ENCODE measurements around the gene PITPNC1.

DNA sequence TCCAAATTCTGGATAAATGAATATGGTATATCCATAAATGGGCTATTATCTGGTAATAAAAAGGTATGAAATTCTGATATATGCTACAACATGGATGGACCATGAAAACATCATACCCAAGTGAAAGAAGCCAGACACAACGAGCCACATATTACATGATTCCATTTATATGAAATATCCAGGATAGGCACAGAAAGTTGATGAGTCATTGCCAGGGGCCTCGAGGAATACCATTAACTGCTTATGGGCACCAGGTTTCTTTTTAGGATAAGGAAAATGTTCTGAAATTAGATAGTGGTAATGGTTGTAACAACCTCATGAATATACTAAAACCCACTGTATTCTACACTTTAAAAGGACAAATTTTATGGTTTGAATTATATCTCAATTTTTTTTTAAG is 123.2 kb downstream of the PITPNC1 start:
- TF ChIP-seq EZH2phosphoT487 (IDR thresholded peaks at IDR 0.05; ENCODE audit: borderline replicate concordance, low read length) = no peak
- TF ChIP-seq, protein P1, sequence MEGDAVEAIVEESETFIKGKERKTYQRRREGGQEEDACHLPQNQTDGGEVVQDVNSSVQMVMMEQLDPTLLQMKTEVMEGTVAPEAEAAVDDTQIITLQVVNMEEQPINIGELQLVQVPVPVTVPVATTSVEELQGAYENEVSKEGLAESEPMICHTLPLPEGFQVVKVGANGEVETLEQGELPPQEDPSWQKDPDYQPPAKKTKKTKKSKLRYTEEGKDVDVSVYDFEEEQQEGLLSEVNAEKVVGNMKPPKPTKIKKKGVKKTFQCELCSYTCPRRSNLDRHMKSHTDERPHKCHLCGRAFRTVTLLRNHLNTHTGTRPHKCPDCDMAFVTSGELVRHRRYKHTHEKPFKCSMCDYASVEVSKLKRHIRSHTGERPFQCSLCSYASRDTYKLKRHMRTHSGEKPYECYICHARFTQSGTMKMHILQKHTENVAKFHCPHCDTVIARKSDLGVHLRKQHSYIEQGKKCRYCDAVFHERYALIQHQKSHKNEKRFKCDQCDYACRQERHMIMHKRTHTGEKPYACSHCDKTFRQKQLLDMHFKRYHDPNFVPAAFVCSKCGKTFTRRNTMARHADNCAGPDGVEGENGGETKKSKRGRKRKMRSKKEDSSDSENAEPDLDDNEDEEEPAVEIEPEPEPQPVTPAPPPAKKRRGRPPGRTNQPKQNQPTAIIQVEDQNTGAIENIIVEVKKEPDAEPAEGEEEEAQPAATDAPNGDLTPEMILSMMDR (conservative IDR thresholded peaks at IDR 0.05; ENCODE audit: low read depth, low read length) = no peak

Measured in PC-3 (cell line).